GM12875 (cell line): ENCODE measurements around the gene LRRC4.

Experiments used
- H3K4me3 ChIP-seq: one replicate; pipeline ENCODE4 v1.5.1; 2011; ENCODE audit warnings: low read depth, low read length, control low read depth
- TF ChIP-seq, protein P1 (sequence below): IDR thresholded peaks from 2 replicates; pipeline ENCODE4 v1.5.1; 2011; ENCODE audit warnings: low read depth, mild to moderate bottlenecking, control low read depth, inconsistent platforms, low read length, moderate library complexity, borderline replicate concordance; ENCODE audit not compliant: insufficient read depth

The LRRC4 gene

DNA sequence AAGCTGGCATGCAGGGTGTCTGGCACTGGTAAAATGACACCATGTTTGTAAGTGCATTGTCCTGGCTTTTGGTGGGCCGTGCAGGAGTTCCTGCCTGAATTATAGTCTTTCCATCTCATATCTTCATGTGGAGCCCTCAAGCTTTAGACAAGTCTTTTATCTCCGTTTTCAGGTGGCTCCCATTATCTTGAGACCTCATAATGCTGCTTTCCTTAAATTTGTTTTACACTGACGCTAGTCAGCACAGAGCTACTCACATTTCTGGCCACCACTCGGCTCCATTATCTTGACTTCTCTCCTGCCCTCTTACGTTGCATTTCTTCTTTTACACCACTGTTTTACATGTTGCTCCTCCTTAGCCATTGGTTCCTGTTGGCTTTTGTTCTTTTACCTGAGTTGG lies 37.2 kb downstream of the LRRC4 start:
- TF ChIP-seq, protein P1, sequence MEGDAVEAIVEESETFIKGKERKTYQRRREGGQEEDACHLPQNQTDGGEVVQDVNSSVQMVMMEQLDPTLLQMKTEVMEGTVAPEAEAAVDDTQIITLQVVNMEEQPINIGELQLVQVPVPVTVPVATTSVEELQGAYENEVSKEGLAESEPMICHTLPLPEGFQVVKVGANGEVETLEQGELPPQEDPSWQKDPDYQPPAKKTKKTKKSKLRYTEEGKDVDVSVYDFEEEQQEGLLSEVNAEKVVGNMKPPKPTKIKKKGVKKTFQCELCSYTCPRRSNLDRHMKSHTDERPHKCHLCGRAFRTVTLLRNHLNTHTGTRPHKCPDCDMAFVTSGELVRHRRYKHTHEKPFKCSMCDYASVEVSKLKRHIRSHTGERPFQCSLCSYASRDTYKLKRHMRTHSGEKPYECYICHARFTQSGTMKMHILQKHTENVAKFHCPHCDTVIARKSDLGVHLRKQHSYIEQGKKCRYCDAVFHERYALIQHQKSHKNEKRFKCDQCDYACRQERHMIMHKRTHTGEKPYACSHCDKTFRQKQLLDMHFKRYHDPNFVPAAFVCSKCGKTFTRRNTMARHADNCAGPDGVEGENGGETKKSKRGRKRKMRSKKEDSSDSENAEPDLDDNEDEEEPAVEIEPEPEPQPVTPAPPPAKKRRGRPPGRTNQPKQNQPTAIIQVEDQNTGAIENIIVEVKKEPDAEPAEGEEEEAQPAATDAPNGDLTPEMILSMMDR: no peak
- no peak overlapping the region for H3K4me3 ChIP-seq

DNA sequence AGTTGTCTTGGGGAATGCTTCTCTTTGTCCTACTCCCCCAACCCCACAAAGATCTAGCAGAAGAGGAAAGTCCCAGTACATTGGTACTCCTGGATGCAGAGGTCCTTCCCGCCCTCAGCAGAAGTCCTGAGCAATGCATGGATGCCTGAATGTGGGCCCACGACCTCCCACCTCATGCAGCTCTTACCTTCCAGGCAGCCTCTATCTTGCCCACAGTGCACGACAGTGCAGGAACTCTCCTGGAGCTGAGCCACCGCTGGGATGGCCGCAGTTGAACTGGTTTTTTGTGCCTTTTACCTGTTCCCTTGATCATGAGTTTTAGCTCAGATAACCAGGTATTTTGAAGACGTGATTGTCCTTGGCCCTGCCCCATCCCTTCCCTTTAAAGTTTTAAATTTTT lies 37.9 kb downstream of the LRRC4 start:
- H3K4me3 ChIP-seq: no peak overlapping the region
- TF ChIP-seq, protein P1: no peak

- no peak overlapping the region for H3K4me3 ChIP-seq
- TF ChIP-seq, protein P1: no peak
Measured at GRCh38 chr7:127988751-127989150, 42.5 kb downstream of the LRRC4 start.

DNA sequence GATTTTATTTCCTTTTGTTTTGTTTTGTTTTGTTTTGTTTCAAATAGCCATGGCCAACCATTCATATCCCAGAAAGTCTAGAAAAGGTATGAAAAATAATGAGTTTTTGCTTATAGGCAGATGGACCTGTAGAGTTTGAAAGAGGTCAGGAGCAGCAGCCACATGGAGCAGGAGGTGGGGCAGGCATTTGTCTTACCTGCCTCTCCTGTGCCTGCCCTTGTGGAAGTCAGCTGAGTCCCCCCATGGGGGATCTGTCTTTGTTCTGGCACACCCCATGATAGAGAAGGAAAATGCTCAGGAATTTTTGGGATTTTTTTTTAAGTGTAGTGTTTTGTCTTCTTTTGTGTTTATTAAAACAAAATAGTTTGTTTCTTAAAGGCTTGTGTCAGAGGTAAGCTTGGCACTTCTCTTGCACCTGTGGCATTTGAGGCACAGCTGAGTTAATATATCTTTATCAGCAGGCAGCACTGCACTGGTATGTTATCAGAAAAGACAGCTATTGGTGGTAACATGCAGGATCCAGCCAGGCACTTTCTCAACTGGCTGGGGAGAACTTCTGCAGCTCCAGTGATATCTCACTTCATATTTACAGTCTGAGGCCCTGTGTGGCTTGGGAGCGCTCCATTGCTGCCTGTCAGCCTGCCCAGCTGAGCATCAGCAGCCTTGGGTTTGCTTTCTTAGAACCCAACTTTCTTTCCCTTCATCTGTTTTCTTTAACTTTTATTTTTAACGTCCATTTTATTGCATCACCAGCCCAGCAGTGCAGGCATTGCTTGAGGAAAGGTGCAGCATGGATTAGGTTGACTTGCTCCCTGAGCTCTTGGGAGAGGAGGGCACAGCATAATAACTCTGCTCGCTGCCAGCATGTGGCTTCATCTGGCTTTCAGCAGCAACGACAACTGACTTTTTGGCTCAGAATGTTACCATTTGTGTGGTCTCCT lies 44.4 kb downstream of the LRRC4 start:
- H3K4me3 ChIP-seq: no peak overlapping the region
- TF ChIP-seq, protein P1: no peak

DNA sequence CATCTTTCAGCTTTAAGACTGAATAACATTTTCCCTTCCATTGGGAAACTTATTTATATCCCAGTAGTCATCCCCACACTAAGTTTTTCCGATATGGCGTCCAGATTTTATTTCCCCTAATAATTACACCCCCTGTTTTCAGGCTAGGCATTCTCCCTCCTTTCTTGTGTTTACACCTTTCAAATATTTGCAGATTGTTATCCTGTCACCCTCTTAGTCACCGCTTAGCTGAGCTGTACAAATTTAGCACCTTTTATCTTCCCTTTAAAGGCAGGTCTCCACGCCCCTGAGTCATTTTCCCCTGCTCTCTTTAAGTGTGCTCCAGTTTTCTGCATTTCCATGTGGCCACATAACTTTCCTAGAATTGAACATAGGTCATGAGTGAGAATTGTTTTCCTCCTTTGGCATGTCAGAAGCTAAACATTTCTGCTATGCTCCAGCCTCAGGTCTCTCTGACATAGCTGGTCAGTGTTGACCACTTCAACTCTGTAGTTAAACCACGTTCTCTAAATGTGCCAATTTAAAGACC lies 47.4 kb downstream of the LRRC4 start:
- TF ChIP-seq, protein P1: no peak
- no peak overlapping the region for H3K4me3 ChIP-seq

DNA sequence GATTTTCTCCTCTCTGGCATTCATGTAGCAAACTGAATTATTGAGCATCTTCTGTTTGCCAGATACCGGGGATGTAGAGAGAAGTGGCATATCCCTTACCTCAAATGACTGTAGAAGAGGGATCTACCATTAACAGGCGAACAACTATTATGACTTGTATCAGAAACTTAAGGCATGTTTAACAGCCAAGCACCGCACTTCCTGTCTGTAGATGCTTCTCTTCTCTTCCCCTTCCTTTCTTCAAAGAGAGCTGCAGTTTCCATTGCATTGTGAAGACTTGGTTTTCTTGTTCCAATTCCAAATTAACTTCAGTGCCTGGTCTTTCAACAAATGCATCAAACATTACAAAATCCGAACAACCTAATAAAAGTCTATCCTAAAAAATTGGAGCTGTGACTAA lies 49.3 kb downstream of the LRRC4 start:
- TF ChIP-seq, protein P1: no peak

GRCh38 chr7:127980901-127981300 lies 50.3 kb downstream of the LRRC4 start:
- H3K4me3 ChIP-seq: no peak overlapping the region
- TF ChIP-seq, protein P1: no peak

More for the DNA sequence above, 49.3 kb downstream of the LRRC4 start:
- no peak overlapping the region for H3K4me3 ChIP-seq
